ENCODE results near the gene ZNF699.

DNA sequence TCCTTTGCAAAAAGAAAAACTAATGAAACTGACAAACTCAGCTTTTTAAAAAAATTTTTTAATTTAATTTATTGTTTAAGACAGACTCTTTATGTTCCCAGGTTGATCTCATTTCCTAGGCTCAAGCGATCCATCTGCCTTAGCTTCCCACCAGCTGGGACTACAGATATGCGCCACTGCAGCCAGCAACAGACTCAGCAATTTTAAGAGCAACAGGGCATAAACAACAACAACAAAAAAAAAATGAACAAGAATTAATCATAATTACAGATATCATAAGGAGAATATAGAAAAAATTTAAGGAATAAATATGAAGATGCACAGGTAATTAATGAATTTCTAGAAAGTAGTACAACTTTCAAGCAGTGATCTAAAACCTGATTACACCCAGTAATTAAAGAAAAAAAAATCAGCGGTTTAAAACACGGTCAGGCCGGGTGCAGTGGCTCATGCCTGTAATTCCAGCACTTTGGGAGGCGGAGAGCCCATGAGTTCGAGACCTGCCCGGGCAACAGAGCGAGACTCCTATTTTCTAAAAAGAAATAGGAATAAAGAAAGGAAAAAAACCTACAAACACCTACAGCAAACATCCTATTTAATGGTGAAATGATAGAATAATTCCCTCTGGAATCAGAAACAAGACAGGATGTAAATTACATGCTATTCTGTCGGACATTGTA is 1.4 kb downstream of the ZNF699 start:
- TF ChIP-seq ZNF462 (CRISPR knock-in tag; IDR thresholded peaks at IDR 0.05) = no peak
- TF ChIP-seq, protein P1, sequence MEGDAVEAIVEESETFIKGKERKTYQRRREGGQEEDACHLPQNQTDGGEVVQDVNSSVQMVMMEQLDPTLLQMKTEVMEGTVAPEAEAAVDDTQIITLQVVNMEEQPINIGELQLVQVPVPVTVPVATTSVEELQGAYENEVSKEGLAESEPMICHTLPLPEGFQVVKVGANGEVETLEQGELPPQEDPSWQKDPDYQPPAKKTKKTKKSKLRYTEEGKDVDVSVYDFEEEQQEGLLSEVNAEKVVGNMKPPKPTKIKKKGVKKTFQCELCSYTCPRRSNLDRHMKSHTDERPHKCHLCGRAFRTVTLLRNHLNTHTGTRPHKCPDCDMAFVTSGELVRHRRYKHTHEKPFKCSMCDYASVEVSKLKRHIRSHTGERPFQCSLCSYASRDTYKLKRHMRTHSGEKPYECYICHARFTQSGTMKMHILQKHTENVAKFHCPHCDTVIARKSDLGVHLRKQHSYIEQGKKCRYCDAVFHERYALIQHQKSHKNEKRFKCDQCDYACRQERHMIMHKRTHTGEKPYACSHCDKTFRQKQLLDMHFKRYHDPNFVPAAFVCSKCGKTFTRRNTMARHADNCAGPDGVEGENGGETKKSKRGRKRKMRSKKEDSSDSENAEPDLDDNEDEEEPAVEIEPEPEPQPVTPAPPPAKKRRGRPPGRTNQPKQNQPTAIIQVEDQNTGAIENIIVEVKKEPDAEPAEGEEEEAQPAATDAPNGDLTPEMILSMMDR (conservative IDR thresholded peaks at IDR 0.05; ENCODE audit: low read depth in 2 of 2) = no peak
- TF ChIP-seq POLR2AphosphoS5 (IDR thresholded peaks at IDR 0.05; ENCODE audit: low read depth) = no peak
- no peak for TF ChIP-seq CREB1 (CRISPR knock-in tag; IDR thresholded peaks at IDR 0.05; ENCODE audit: low read depth)
- TF ChIP-seq STAT1 (IDR thresholded peaks at IDR 0.05; ENCODE audit: unreplicated experiment) = no peak
- no peak for TF ChIP-seq REST (IDR thresholded peaks at IDR 0.05; ENCODE audit: unreplicated experiment)
- TF ChIP-seq EZH2 (IDR thresholded peaks at IDR 0.05; ENCODE audit: low read depth, unreplicated experiment) = no peak
- TF ChIP-seq EZH2phosphoT487 (IDR thresholded peaks at IDR 0.05; ENCODE audit: unreplicated experiment) = no peak
